ENCODE data around the gene FAM32A. TPM values are rescaled to one million over a fixed set of nuclear protein-coding genes. Genes with fewer than 3 reads are reported as not detected.

The FAM32A gene
- total and polyA plus RNA-seq, 2 of the 8 experiments (the other 6 are each of a cell fraction or from before 2014, with no cell fraction given), result 75.6 to 105 TPM

DNA sequence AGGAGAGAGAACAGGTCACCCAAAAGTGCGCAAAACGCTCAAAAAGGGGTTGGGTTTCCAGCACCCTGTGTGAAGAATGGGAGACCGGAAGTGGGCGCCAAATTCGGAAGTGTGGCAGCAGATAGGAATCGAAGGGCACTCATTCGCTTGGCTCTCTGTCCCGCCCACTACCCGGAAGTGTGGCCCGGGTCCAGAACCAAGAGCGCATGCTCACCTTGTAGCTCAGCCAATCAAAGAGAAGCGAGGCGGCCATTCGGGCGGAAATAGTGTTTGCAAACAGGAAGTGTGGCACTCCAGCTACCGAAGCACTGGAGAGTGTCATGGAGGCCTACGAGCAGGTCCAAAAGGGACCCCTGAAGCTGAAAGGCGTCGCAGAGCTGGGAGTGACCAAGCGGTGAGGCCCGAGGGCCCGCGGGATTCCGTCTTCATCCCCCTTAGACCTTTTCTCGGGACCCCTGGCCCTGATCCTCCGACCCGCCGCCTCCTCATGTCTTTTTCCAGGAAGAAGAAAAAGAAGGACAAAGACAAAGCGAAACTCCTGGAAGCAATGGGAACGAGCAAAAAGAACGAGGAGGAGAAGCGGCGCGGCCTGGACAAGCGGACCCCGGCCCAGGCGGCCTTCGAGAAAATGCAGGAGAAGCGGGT, at the start of gene FAM32A (continued):
- TF ChIP-seq, protein P1, sequence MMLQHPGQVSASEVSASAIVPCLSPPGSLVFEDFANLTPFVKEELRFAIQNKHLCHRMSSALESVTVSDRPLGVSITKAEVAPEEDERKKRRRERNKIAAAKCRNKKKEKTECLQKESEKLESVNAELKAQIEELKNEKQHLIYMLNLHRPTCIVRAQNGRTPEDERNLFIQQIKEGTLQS (IDR thresholded peaks at IDR 0.05; ENCODE audit: insufficient read depth, low read depth, low read length), result no peak
- TF ChIP-seq KDM5A (IDR thresholded peaks at IDR 0.05; ENCODE audit: low read length) (peak; percentile 89), CHD2 (IDR thresholded peaks at IDR 0.05; ENCODE audit: low read length) (peak; percentile 23; the same call in 1 of the 2 replicates), RNF2 (IDR thresholded peaks at IDR 0.05; ENCODE audit: borderline replicate concordance, low read depth, low read length, missing control alignments, poor library complexity, severe bottlenecking) (no peak)

Data from H1 (cell line).